SK-N-SH (cell line): ENCODE results near the gene ZNF777. TPM values are rescaled to one million over a fixed set of nuclear protein-coding genes. Genes with fewer than 3 reads are reported as not detected.
A peak's percentile ranks its signal among the peaks of the same experiment; 100 is the strongest.

Experiments
- CTCF ChIA-PET: fragments of 300-600, 350-600 bp; formaldehyde crosslinking; extraction: SDS; loops from one replicate; lab custom pipeline; 2021; lab: Yijun Ruan, JAX
- POLR2A ChIA-PET: fragments of 350-600 bp; sonication (Branson Sonifier 250); formaldehyde crosslinking; extraction: SDS; loops from one replicate; lab custom pipeline; 2020; ENCODE audit warnings: antibody characterized with exemption, inconsistent platforms; lab: Yijun Ruan, JAX
- DNase-seq: peaks from one replicate; pipeline ENCODE4 v3.0.0; 2012
- H2AFZ ChIP-seq: fragments of 200-600 bp; sonication (generic); 2 replicates; pipeline ENCODE4 v1.8.1; 2016; ENCODE audit warnings: antibody characterized with exemption, mild to moderate bottlenecking, low read depth
- H3F3A ChIP-seq: fragments of 200-600 bp; sonication (generic); replicated peaks from 2 replicates; pipeline ENCODE3; 2016; ENCODE audit warnings: antibody characterized with exemption, mild to moderate bottlenecking; ENCODE audit not compliant: insufficient read depth
- H3K27ac ChIP-seq, 2 experiments: fragments of 200-500 bp in 1 of 2; fragments of 200-600 bp in 1 of 2; sonication (Bioruptor generic) in 1 of 2; sonication (generic), shearing (Covaris generic) in 1 of 2; 2 replicates each; pipeline versions ENCODE4 v1.5.1 to v1.6.1; 2014 to 2016; ENCODE audit warnings: low read depth in 2 of 2, inconsistent platforms in 1 of 2, low read length in 1 of 2, mild to moderate bottlenecking in 1 of 2, mixed read lengths in 1 of 2
- H3K27me3 ChIP-seq: fragments of 200-600 bp; sonication (generic), shearing (Covaris generic); 2 replicates; pipeline ENCODE4 v1.6.1; 2016; ENCODE audit warnings: mixed run types; ENCODE audit not compliant: insufficient read depth
- H3K36me3 ChIP-seq, 2 experiments: fragments of 200-500 bp in 1 of 2; fragments of 200-600 bp in 1 of 2; sonication (Bioruptor generic) in 1 of 2; sonication (generic) in 1 of 2; replicated peaks in 1 of 2; 2 replicates each; pipeline versions ENCODE3 to v1.5.1; 2014 to 2016; ENCODE audit warnings: low read length in 1 of 2, mild to moderate bottlenecking in 1 of 2; ENCODE audit not compliant: insufficient read depth in 2 of 2, control insufficient read depth in 1 of 2
- H3K4me1 ChIP-seq, 2 experiments: fragments of 200-500 bp in 1 of 2; fragments of 200-600 bp in 1 of 2; sonication (Bioruptor generic) in 1 of 2; sonication (generic), shearing (Covaris generic) in 1 of 2; 2 replicates each; pipeline versions ENCODE4 v1.5.1 to v1.6.1; 2014 to 2016; ENCODE audit warnings: low read depth in 1 of 2, low read length in 1 of 2, mixed run types in 1 of 2; ENCODE audit not compliant: insufficient read depth in 2 of 2, control insufficient read depth in 1 of 2
- H3K4me2 ChIP-seq: fragments of 200-600 bp; sonication (generic), shearing (Covaris generic); 2 replicates; pipeline ENCODE4 v1.6.1; 2017; ENCODE audit warnings: mixed run types
- H3K4me3 ChIP-seq, 2 experiments: fragments of 200-500 bp in 1 of 2; fragments of 200-600 bp in 1 of 2; sonication (Bioruptor generic) in 1 of 2; sonication (generic), shearing (Covaris generic) in 1 of 2; 2 replicates each; pipeline versions ENCODE4 v1.5.1 to v1.8.1; 2014 to 2016; ENCODE audit warnings: low read depth in 2 of 2, inconsistent platforms in 1 of 2, low read length in 1 of 2, mild to moderate bottlenecking in 1 of 2, mixed read lengths in 1 of 2, moderate library complexity in 1 of 2
- H3K79me2 ChIP-seq: fragments of 200-600 bp; sonication (generic); 2 replicates; pipeline ENCODE4 v1.8.1; 2017; ENCODE audit warnings: mild to moderate bottlenecking; ENCODE audit not compliant: insufficient read depth
- H3K9ac ChIP-seq: fragments of 200-600 bp; sonication (generic); 2 replicates; pipeline ENCODE4 v1.6.1; 2017; ENCODE audit warnings: mixed run types
- H3K9me2 ChIP-seq: fragments of 200-600 bp; sonication (generic); 2 replicates; pipeline ENCODE4 v1.6.1; 2017; ENCODE audit warnings: mixed run types
- H3K9me3 ChIP-seq: fragments of 200-600 bp; sonication (generic); 2 replicates; pipeline ENCODE4 v1.6.1; 2017; ENCODE audit warnings: mixed run types, mild to moderate bottlenecking, moderate library complexity
- H4K20me1 ChIP-seq: fragments of 200-600 bp; sonication (generic); 2 replicates; pipeline ENCODE4 v1.6.1; 2017; ENCODE audit warnings: mild to moderate bottlenecking, mixed run types; ENCODE audit not compliant: insufficient read depth
- CHD2 ChIP-seq: fragments of 150-350 bp; IDR thresholded peaks from 2 replicates; pipeline ENCODE4 v1.6.1; 2018; ENCODE audit warnings: low read length; ENCODE audit not compliant: partially characterized antibody
- CTCF ChIP-seq: fragments of 200-600 bp; sonication (generic); IDR thresholded peaks from 2 replicates; pipeline ENCODE4 v1.6.1; 2017; ENCODE audit warnings: antibody characterized with exemption, mild to moderate bottlenecking, moderate library complexity
- ELF1 ChIP-seq: IDR thresholded peaks from 2 replicates; pipeline ENCODE4 v1.4.0; 2012
- FOXM1 ChIP-seq: IDR thresholded peaks from 2 replicates; pipeline ENCODE4 v1.4.0; 2012; ENCODE audit warnings: low read depth, mild to moderate bottlenecking
- GATA2 ChIP-seq: sonication (generic); formaldehyde crosslinking; IDR thresholded peaks from 2 replicates; pipeline ENCODE4 v1.5.0; 2020; ENCODE audit warnings: mild to moderate bottlenecking, missing genetic modification reagents
- JUND ChIP-seq: IDR thresholded peaks from 2 replicates; pipeline ENCODE4 v1.4.0; 2012
- MEF2A ChIP-seq: IDR thresholded peaks from 2 replicates; pipeline ENCODE4 v1.4.0; 2012; ENCODE audit warnings: low read depth, borderline replicate concordance
- MXI1 ChIP-seq: IDR thresholded peaks from 2 replicates; pipeline ENCODE4 v1.6.1; 2012; ENCODE audit warnings: mild to moderate bottlenecking, low read depth, low read length, improper control_type of control experiment
- NRF1 ChIP-seq: IDR thresholded peaks from 2 replicates; pipeline ENCODE4 v1.6.1; 2012; ENCODE audit warnings: low read depth, mild to moderate bottlenecking, low read length
- RXRA ChIP-seq: IDR thresholded peaks from 2 replicates; pipeline ENCODE4 v1.4.0; 2012; ENCODE audit warnings: low read depth, mild to moderate bottlenecking, borderline replicate concordance
- YY1 ChIP-seq: IDR thresholded peaks from 2 replicates; pipeline ENCODE4 v1.4.0; 2012; ENCODE audit warnings: low read depth, mild to moderate bottlenecking
- ZBTB33 ChIP-seq: IDR thresholded peaks from 2 replicates; pipeline ENCODE4 v1.4.0; 2012; ENCODE audit warnings: low read depth, borderline replicate concordance
- WGBS: methylation state at CpG from one replicate; pipeline ENCODE4 v1.1.6; 2017; ENCODE audit warnings: low lambda C conversion rate; 5-methylcytosine and 5-hydroxymethylcytosine counted together
- polyA plus RNA-seq, 3 experiments: library from polyadenylated mRNA; depleted of rRNA; stranded (reverse); fragments of >200 nt; gene quantifications; 2 replicates each; pipeline ENCODE4 v1.2.3, GENCODE V29; 2012

ZNF777 gene
- polyA plus RNA-seq, 1 of the 3 experiments (the other 2 are of a cell fraction), result 6.2 TPM

GRCh38 chr7:149497467-149498261 is 36.8 kb upstream of the ZNF777 start, which contains the start of gene ZNF746 (continued):
- TF ChIP-seq FOXM1, result no peak
- no peak for TF ChIP-seq YY1
- no peak for TF ChIP-seq MEF2A
- peak; percentile 59 for TF ChIP-seq CHD2
- TF ChIP-seq ZBTB33, result no peak
- TF ChIP-seq RXRA, result no peak
- TF ChIP-seq GATA2 (CRISPR knock-in tag), result no peak
- no peak for TF ChIP-seq ELF1
- TF ChIP-seq NRF1, result peak; percentile 35; the same call in 1 of the 2 replicates
- TF ChIP-seq JUND, result no peak
- peak; percentile 20; the same call in 1 of the 2 replicates for TF ChIP-seq MXI1

- H3K9ac ChIP-seq, result peak overlapping the region; percentile 80
- no peaks in the 10 kb centered on the region for H3K9me2 ChIP-seq
- peak overlapping the region; percentile 91 for H3K4me2 ChIP-seq
- CTCF ChIA-PET, result interaction anchor here (0.6 to 2.7 kb wide), 7 partner anchors 10 to 235 kb away, joined by 3 to 16 read pairs (median 3); partner anchors contain the start of genes ZNF777 and ZNF783
- peaks cover 27% of the 10 kb centered on the region for H3K79me2 ChIP-seq
- H3K4me1 ChIP-seq, result peaks cover 10 to 12% of the 10 kb centered on the region in 2 experiments
- H3F3A ChIP-seq, result peaks cover 5% of the 10 kb centered on the region
- H3K36me3 ChIP-seq, result peaks cover 23 to 26% of the 10 kb centered on the region in 2 experiments
- peak overlapping the region; percentile 93 to 97 for H3K4me3 ChIP-seq
- peak; percentile 79 for DNase-seq
- H3K9me3 ChIP-seq, result no peaks in the 10 kb centered on the region
- H3K27ac ChIP-seq, result peak overlapping the region; percentile 56 to 71
- TF ChIP-seq MXI1 (peak; percentile 25; the same call in 1 of the 2 replicates), CTCF (no peak), ZBTB33 (no peak)
- TF ChIP-seq, all 33 proteins: peak for 1
- no peaks in the 10 kb centered on the region for H3K27me3 ChIP-seq
- H2AFZ ChIP-seq, result peak overlapping the region; percentile 44; the same call in 1 of the 2 replicates
- POLR2A ChIA-PET, result interaction anchor here (0.6 to 1.3 kb wide), 4 partner anchors 17 to 211 kb away, joined by 3 to 4 read pairs (median 3); no protein-coding TSS in a partner anchor
- peaks cover 18% of the 10 kb centered on the region for H4K20me1 ChIP-seq
- WGBS, result 3% methylated on average over 29 of the region's 51 CpGs
Measured at GRCh38 chr7:149496642-149497391, 36.0 kb upstream of the ZNF777 start.
